H1 (cell line): ENCODE results near the gene MOSMO. TPM values are rescaled to one million over a fixed set of nuclear protein-coding genes. Genes with fewer than 3 reads are reported as not detected.

Source experiments
- CTCF ChIA-PET: fragments of 300-600 bp; sonication (Branson Sonifier 250); formaldehyde crosslinking; loops from one replicate; lab custom pipeline; 2021; ENCODE audit not compliant: partially characterized antibody; lab: Charles Lee
- POLR2A ChIA-PET: fragments of 300-600 bp; sonication (Branson Sonifier 250); formaldehyde crosslinking; loops from one replicate; lab custom pipeline; 2021; ENCODE audit warnings: inconsistent platforms; ENCODE audit not compliant: partially characterized antibody; lab: Charles Lee
- DNase-seq, 2 experiments: peaks; one replicate each; pipeline versions ENCODE4 v3.0.0 to v3.0.0-alpha.2; 2010 to 2022; ENCODE audit warnings: low spot score in 2 of 2, low read depth in 1 of 2, mixed read lengths in 1 of 2
- FAIRE-seq: peaks from 2 replicates; lab custom pipeline; 2011; peaks lifted over from hg19 to GRCh38; lab: Jason Lieb, UNC
- H2AFZ ChIP-seq: 2 replicates; pipeline ENCODE4 v1.8.1; 2012; ENCODE audit warnings: low read length, inconsistent platforms
- H2AK5ac ChIP-seq: 2 replicates; pipeline ENCODE4 v1.6.1; 2013; ENCODE audit warnings: low read depth, low read length
- H2BK120ac ChIP-seq: replicated peaks from 2 replicates; pipeline ENCODE3; 2013; ENCODE audit warnings: low read depth, low read length, inconsistent platforms
- H2BK12ac ChIP-seq: 2 replicates; pipeline ENCODE4 v1.6.1; 2013; ENCODE audit warnings: low read depth, low read length
- H2BK15ac ChIP-seq: 2 replicates; pipeline ENCODE4 v1.6.1; 2013; ENCODE audit warnings: low read length
- H2BK20ac ChIP-seq: 2 replicates; pipeline ENCODE4 v1.6.1; 2013; ENCODE audit warnings: low read length
- H2BK5ac ChIP-seq: 2 replicates; pipeline ENCODE4 v1.6.1; 2013; ENCODE audit warnings: low read depth, low read length
- H3K14ac ChIP-seq: 2 replicates; pipeline ENCODE4 v1.6.1; 2013; ENCODE audit warnings: inconsistent platforms; ENCODE audit not compliant: insufficient read length
- H3K18ac ChIP-seq: 2 replicates; pipeline ENCODE4 v1.6.1; 2013; ENCODE audit warnings: low read length; ENCODE audit errors: extremely low read depth
- H3K23ac ChIP-seq: 2 replicates; pipeline ENCODE4 v1.6.1; 2013; ENCODE audit warnings: inconsistent platforms; ENCODE audit not compliant: insufficient read length
- H3K23me2 ChIP-seq: 2 replicates; pipeline ENCODE4 v1.6.1; 2013; ENCODE audit warnings: low read depth, low read length
- H3K27ac ChIP-seq: 2 replicates; pipeline ENCODE4 v1.6.1; 2011; ENCODE audit warnings: low read depth, low read length, inconsistent platforms
- H3K27me3 ChIP-seq, 4 experiments: replicated peaks in 1 of 4; 1 replicate in 1 of 4; 2 replicates in 3 of 4; pipeline versions ENCODE4 v1.6.1 to v1.8.1; 2011 to 2013; ENCODE audit warnings: low read length in 3 of 4, mild to moderate bottlenecking in 3 of 4, inconsistent platforms in 2 of 4, mixed read lengths in 2 of 4, moderate library complexity in 1 of 4; ENCODE audit not compliant: control insufficient read depth in 3 of 4, insufficient read depth in 3 of 4; ENCODE audit errors: extremely low read depth in 1 of 4
- H3K36me3 ChIP-seq, 4 experiments: 2 replicates each; pipeline versions ENCODE4 v1.6.1 to v1.8.1; 2011 to 2013; ENCODE audit warnings: mild to moderate bottlenecking in 4 of 4, low read length in 3 of 4, moderate library complexity in 2 of 4, control low read depth in 1 of 4, inconsistent platforms in 1 of 4; ENCODE audit not compliant: insufficient read depth in 4 of 4, control insufficient read depth in 2 of 4
- H3K4ac ChIP-seq: replicated peaks from 2 replicates; pipeline ENCODE3; 2013; ENCODE audit warnings: low read length, low read depth, mixed read lengths, inconsistent platforms; ENCODE audit not compliant: insufficient read length
- H3K4me1 ChIP-seq, 4 experiments: replicated peaks in 1 of 4; 1 replicate in 1 of 4; 2 replicates in 3 of 4; pipeline versions ENCODE4 v1.6.1 to v1.8.1; 2011 to 2013; ENCODE audit warnings: low read length in 3 of 4, inconsistent platforms in 2 of 4, mixed read lengths in 1 of 4; ENCODE audit not compliant: insufficient read depth in 4 of 4, control insufficient read depth in 3 of 4
- H3K4me2 ChIP-seq, 2 experiments: 2 replicates each; pipeline versions ENCODE4 v1.6.1 to v1.8.1; 2011 to 2013; ENCODE audit warnings: low read depth in 2 of 2, low read length in 2 of 2, control low read depth in 1 of 2, inconsistent platforms in 1 of 2, mild to moderate bottlenecking in 1 of 2; ENCODE audit not compliant: insufficient read depth in 1 of 2
- H3K4me3 ChIP-seq, 4 experiments: fragments of 200-600, 300-600 bp in 1 of 4; sonication (generic), shearing (Covaris generic), sonication (Bioruptor Twin) in 1 of 4; 2 replicates each; pipeline versions ENCODE4 v1.5.1 to v1.8.1; 2011 to 2016; ENCODE audit warnings: low read length in 4 of 4, low read depth in 3 of 4, control low read depth in 2 of 4, inconsistent platforms in 2 of 4, mild to moderate bottlenecking in 2 of 4, mixed read lengths in 1 of 4, moderate library complexity in 1 of 4; ENCODE audit not compliant: insufficient read depth in 2 of 4; ENCODE audit errors: extremely low read depth in 1 of 4
- H3K56ac ChIP-seq: replicated peaks from 2 replicates; pipeline ENCODE3; 2013; ENCODE audit warnings: low read depth, mild to moderate bottlenecking, mixed read lengths, low read length, inconsistent platforms; ENCODE audit not compliant: insufficient read length
- H3K79me1 ChIP-seq: 2 replicates; pipeline ENCODE4 v1.6.1; 2013; ENCODE audit warnings: low read depth, low read length, control low read depth
- H3K79me2 ChIP-seq, 2 experiments: 2 replicates each; pipeline versions ENCODE4 v1.6.1 to v1.8.1; 2012 to 2013; ENCODE audit warnings: low read length in 2 of 2, mild to moderate bottlenecking in 2 of 2, inconsistent platforms in 1 of 2; ENCODE audit not compliant: insufficient read depth in 2 of 2, control insufficient read depth in 1 of 2
- H3K9ac ChIP-seq, 4 experiments: replicated peaks in 1 of 4; 1 replicate in 1 of 4; 2 replicates in 3 of 4; pipeline versions ENCODE4 v1.6.1 to v1.8.1; 2011 to 2013; ENCODE audit warnings: low read depth in 3 of 4, low read length in 3 of 4, control low read depth in 2 of 4, mild to moderate bottlenecking in 2 of 4, moderate library complexity in 2 of 4, inconsistent platforms in 1 of 4; ENCODE audit errors: extremely low read depth in 1 of 4
- H3K9me3 ChIP-seq, 2 experiments: 2 replicates each; pipeline versions ENCODE4 v1.6.1 to v1.8.1; 2012 to 2013; ENCODE audit warnings: mild to moderate bottlenecking in 2 of 2, moderate library complexity in 2 of 2, control low read depth in 1 of 2, inconsistent platforms in 1 of 2, low read depth in 1 of 2, low read length in 1 of 2, mixed read lengths in 1 of 2; ENCODE audit not compliant: insufficient read depth in 2 of 2
- H4K20me1 ChIP-seq, 2 experiments: replicated peaks in 1 of 2; 2 replicates each; pipeline versions ENCODE3 to v1.8.1; 2011 to 2013; ENCODE audit warnings: inconsistent platforms in 2 of 2, low read length in 2 of 2, mild to moderate bottlenecking in 1 of 2; ENCODE audit not compliant: insufficient read depth in 2 of 2, control insufficient read depth in 1 of 2
- H4K5ac ChIP-seq: 2 replicates; pipeline ENCODE4 v1.6.1; 2013; ENCODE audit warnings: low read length, low read depth, mixed read lengths, inconsistent platforms; ENCODE audit not compliant: insufficient read length
- H4K8ac ChIP-seq: 2 replicates; pipeline ENCODE4 v1.8.0; 2013; ENCODE audit warnings: mild to moderate bottlenecking, moderate library complexity, low read length, inconsistent platforms; ENCODE audit not compliant: insufficient read depth; ENCODE audit errors: extremely low read depth
- H4K91ac ChIP-seq: replicated peaks from 2 replicates; pipeline ENCODE3; 2013; ENCODE audit warnings: low read length, mixed read lengths, inconsistent platforms; ENCODE audit not compliant: insufficient read length
- BCL11A ChIP-seq, 2 experiments: IDR thresholded peaks; one replicate each; pipeline ENCODE4 v1.6.1; 2011; ENCODE audit warnings: low read depth in 2 of 2, low read length in 2 of 2, mild to moderate bottlenecking in 2 of 2
- CHD1 ChIP-seq: IDR thresholded peaks from 2 replicates; pipeline ENCODE4 v1.6.1; 2012; ENCODE audit warnings: low read depth, low read length, improper control_type of control experiment
- EZH2 ChIP-seq: fragments of 200-600 bp; sonication (generic); IDR thresholded peaks from 2 replicates; pipeline ENCODE4 v1.7.1; 2012; ENCODE audit warnings: low read depth, mild to moderate bottlenecking, moderate library complexity, low read length, inconsistent platforms; ENCODE audit not compliant: severe bottlenecking
- HDAC6 ChIP-seq: IDR thresholded peaks from one replicate; pipeline ENCODE4 v1.7.1; 2012; ENCODE audit warnings: low read depth, mild to moderate bottlenecking, inconsistent platforms, low read length, moderate library complexity
- JUND ChIP-seq: IDR thresholded peaks from 2 replicates; pipeline ENCODE4 v1.6.1; 2011; ENCODE audit warnings: mild to moderate bottlenecking, improper control_type of control experiment, low read length
- WGBS, 2 experiments: shearing (Covaris generic) in 1 of 2; methylation state at CpG; one replicate each; pipeline versions ENCODE4 v1.1.6 to v1.1.7; 2013 to 2015; ENCODE audit warnings: low lambda C conversion rate in 2 of 2, mixed read lengths in 2 of 2, inconsistent platforms in 1 of 2, low coverage in 1 of 2, missing lambda C conversion rate in 1 of 2; ENCODE audit not compliant: insufficient replicate concordance in 2 of 2, insufficient coverage in 1 of 2, insufficient read length in 1 of 2; ENCODE audit errors: extremely low coverage in 1 of 2, missing lambda C conversion rate in 1 of 2; 5-methylcytosine and 5-hydroxymethylcytosine counted together
- polyA plus RNA-seq, 7 experiments: library from polyadenylated mRNA; depleted of rRNA in 3 of 7; stranded (reverse) in 5 of 7; unstranded in 2 of 7; fragments of >200 nt in 5 of 7; fragments of 200-250 nt in 2 of 7; gene quantifications; 1 replicate in 5 of 7; 2 replicates in 1 of 7; 4 replicates in 1 of 7; pipeline versions ENCODE4 v1.2.1 to v1.2.3, GENCODE V29; 2011 to 2013; ENCODE audit warnings: missing spikeins in 2 of 7, mixed read lengths in 2 of 7
- total RNA-seq: library from RNA; stranded (reverse); fragmentation: NEBNext Ultra II Directional; extraction: Animal tissue kit (Norgen Biotek cat#: 25700); gene quantifications from 2 replicates; pipeline ENCODE4 v1.2.1, GENCODE V29; 2021

Gene MOSMO
- total and polyA plus RNA-seq, 2 of the 8 experiments (the other 6 are each of a cell fraction or from before 2014, with no cell fraction given) = 8.6 to 14.8 TPM

- CTCF ChIA-PET = interaction anchor here (1.1 kb wide), 1 partner anchor 14 kb away, joined by 3 read pairs; no protein-coding TSS in a partner anchor
- POLR2A ChIA-PET = no interaction called here
- H4K5ac ChIP-seq = no peak overlapping the region
- H3K18ac ChIP-seq = no peak overlapping the region
- H3K27me3 ChIP-seq = no peaks in the 10 kb centered on the region
- H3K79me2 ChIP-seq = peaks cover 0 to 27% of the 10 kb centered on the region in 2 experiments; a peak in 2 of 4 replicates
- H3K4ac ChIP-seq = no peak overlapping the region
- H3K79me1 ChIP-seq = no peaks in the 10 kb centered on the region
- no peak overlapping the region for H3K9ac ChIP-seq
- H2AFZ ChIP-seq = no peak overlapping the region
- H3K36me3 ChIP-seq = no peaks in the 10 kb centered on the region; a peak in 1 of 8 replicates
- H3K27ac ChIP-seq = no peak overlapping the region
- H2AK5ac ChIP-seq = no peak overlapping the region
- no peaks in the 10 kb centered on the region for H3K23me2 ChIP-seq
- H2BK5ac ChIP-seq = no peak overlapping the region
- TF ChIP-seq BCL11A (IDR thresholded peaks at IDR 0.05; ENCODE audit: low read depth in 2 of 2, low read length in 2 of 2) (no peak), CHD1 (no peak), HDAC6 (no peak), JUND (no peak), EZH2 (no peak)
- H2BK20ac ChIP-seq = no peak overlapping the region
- no peak overlapping the region for H2BK15ac ChIP-seq
- H4K20me1 ChIP-seq = no peaks in the 10 kb centered on the region
- H4K8ac ChIP-seq = no peak overlapping the region
- FAIRE-seq (no peak), DNase-seq (no peak)
- H3K23ac ChIP-seq = no peak overlapping the region
- no peak overlapping the region for H3K4me3 ChIP-seq
- no peak overlapping the region for H2BK120ac ChIP-seq
- 90% methylated on average over 2 of the region's 2 CpGs; no CpG with 5 or more reads in 1 of the 2 experiments for WGBS, 2 experiments
- no peak overlapping the region for H2BK12ac ChIP-seq
- no peak overlapping the region for H3K14ac ChIP-seq
- no peak overlapping the region for H3K56ac ChIP-seq
- no peaks in the 10 kb centered on the region for H3K4me1 ChIP-seq
- H3K9me3 ChIP-seq = no peaks in the 10 kb centered on the region
- H4K91ac ChIP-seq = no peak overlapping the region
- H3K4me2 ChIP-seq = no peak overlapping the region
Observed at GRCh38 chr16:22027633-22028032, 19.7 kb downstream of the MOSMO start.
